Neuronal stem cell (in vitro differentiated cells): ENCODE data around the gene LCLAT1.

Source experiments
- DNase-seq: peaks from one replicate; pipeline ENCODE4 v3.0.0-alpha.2; 2013; ENCODE audit warnings: low spot score
- H2AFZ ChIP-seq: one replicate; pipeline ENCODE4 v1.6.1; 2013; ENCODE audit warnings: mild to moderate bottlenecking, low read length, inconsistent platforms
- H2AK5ac ChIP-seq: 2 replicates; pipeline ENCODE4 v1.6.1; 2013; ENCODE audit warnings: low read depth, mild to moderate bottlenecking, inconsistent platforms, low read length, moderate library complexity, mixed read lengths
- H2BK120ac ChIP-seq: 2 replicates; pipeline ENCODE4 v1.6.1; 2013; ENCODE audit warnings: low read depth, mild to moderate bottlenecking, inconsistent platforms, low read length, moderate library complexity, mixed read lengths
- H2BK12ac ChIP-seq: one replicate; pipeline ENCODE4 v1.6.1; 2013; ENCODE audit warnings: low read length, inconsistent platforms
- H2BK15ac ChIP-seq: 2 replicates; pipeline ENCODE4 v1.6.1; 2013; ENCODE audit warnings: mild to moderate bottlenecking, low read length, inconsistent platforms, mixed read lengths
- H2BK5ac ChIP-seq: one replicate; pipeline ENCODE4 v1.6.1; 2013; ENCODE audit warnings: inconsistent platforms, mild to moderate bottlenecking, low read length, moderate library complexity
- H3K14ac ChIP-seq: one replicate; pipeline ENCODE4 v1.6.1; 2013; ENCODE audit warnings: low read length, inconsistent platforms
- H3K18ac ChIP-seq: 2 replicates; pipeline ENCODE4 v1.6.1; 2013; ENCODE audit warnings: low read length, inconsistent platforms
- H3K23ac ChIP-seq: 2 replicates; pipeline ENCODE4 v1.6.1; 2013; ENCODE audit warnings: low read depth, mild to moderate bottlenecking, mixed read lengths, low read length, inconsistent platforms; ENCODE audit not compliant: poor library complexity
- H3K27ac ChIP-seq: replicated peaks from 3 replicates; pipeline ENCODE4 v1.5.1; 2013; ENCODE audit warnings: low read length, inconsistent platforms
- H3K27me3 ChIP-seq, 3 experiments: 2 replicates each; pipeline ENCODE4 v1.6.1; 2013; ENCODE audit warnings: low read length in 3 of 3, mild to moderate bottlenecking in 2 of 3, inconsistent platforms in 1 of 3, low read depth in 1 of 3, mixed read lengths in 1 of 3, moderate library complexity in 1 of 3; ENCODE audit not compliant: control insufficient read depth in 3 of 3, insufficient read depth in 3 of 3
- H3K36me3 ChIP-seq, 2 donors: replicated peaks in 1 of 2; 2 replicates each; pipeline ENCODE4 v1.6.1; 2013; ENCODE audit warnings: low read length in 2 of 2; ENCODE audit not compliant: control insufficient read depth in 2 of 2, insufficient read depth in 2 of 2
- H3K4ac ChIP-seq: 2 replicates; pipeline ENCODE4 v1.6.1; 2013; ENCODE audit warnings: inconsistent platforms, mild to moderate bottlenecking, low read length, moderate library complexity
- H3K4me1 ChIP-seq, 2 donors: 1 replicate in 1 of 2; 2 replicates in 1 of 2; pipeline ENCODE4 v1.6.1; 2013; ENCODE audit warnings: low read length in 2 of 2, low read depth in 1 of 2; ENCODE audit not compliant: control insufficient read depth in 2 of 2, insufficient read depth in 1 of 2
- H3K4me2 ChIP-seq: one replicate; pipeline ENCODE4 v1.6.1; 2013; ENCODE audit warnings: mild to moderate bottlenecking, low read length, inconsistent platforms; ENCODE audit not compliant: insufficient read depth, poor library complexity, severe bottlenecking
- H3K4me3 ChIP-seq, 2 donors: 2 replicates each; pipeline ENCODE4 v1.5.1; 2013; ENCODE audit warnings: low read length in 2 of 2, mild to moderate bottlenecking in 2 of 2, inconsistent platforms in 1 of 2, moderate library complexity in 1 of 2
- H3K79me1 ChIP-seq: one replicate; pipeline ENCODE4 v1.6.1; 2013; ENCODE audit warnings: low read depth, mild to moderate bottlenecking, inconsistent platforms, low read length, moderate library complexity
- H3K9ac ChIP-seq: one replicate; pipeline ENCODE4 v1.6.1; 2013; ENCODE audit warnings: mild to moderate bottlenecking, low read depth, low read length, inconsistent platforms; ENCODE audit not compliant: poor library complexity
- H3K9me3 ChIP-seq, 2 donors: replicated peaks in 1 of 2; 2 replicates each; pipeline versions ENCODE3 to v1.6.1; 2013; ENCODE audit warnings: low read length in 2 of 2, mild to moderate bottlenecking in 2 of 2, inconsistent platforms in 1 of 2, low read depth in 1 of 2, mixed read lengths in 1 of 2, moderate library complexity in 1 of 2; ENCODE audit not compliant: control insufficient read depth in 2 of 2, insufficient read depth in 1 of 2
- H4K8ac ChIP-seq: one replicate; pipeline ENCODE4 v1.6.1; 2013; ENCODE audit warnings: low read depth, mild to moderate bottlenecking, inconsistent platforms, low read length, moderate library complexity
- H4K91ac ChIP-seq: one replicate; pipeline ENCODE4 v1.6.1; 2013; ENCODE audit warnings: low read length, low read depth, mild to moderate bottlenecking, inconsistent platforms; ENCODE audit not compliant: poor library complexity
- WGBS, 2 donors: extraction: QIAGEN DNeasy Blood & Tissue Kit; methylation state at CpG; one replicate each; pipeline ENCODE4 v1.1.7; 2013; ENCODE audit warnings: missing lambda C conversion rate in 2 of 2, mixed read lengths in 1 of 2; ENCODE audit not compliant: insufficient read length in 2 of 2, insufficient replicate concordance in 1 of 2; ENCODE audit errors: extremely low coverage in 2 of 2; 5-methylcytosine and 5-hydroxymethylcytosine counted together

The LCLAT1 gene

DNA sequence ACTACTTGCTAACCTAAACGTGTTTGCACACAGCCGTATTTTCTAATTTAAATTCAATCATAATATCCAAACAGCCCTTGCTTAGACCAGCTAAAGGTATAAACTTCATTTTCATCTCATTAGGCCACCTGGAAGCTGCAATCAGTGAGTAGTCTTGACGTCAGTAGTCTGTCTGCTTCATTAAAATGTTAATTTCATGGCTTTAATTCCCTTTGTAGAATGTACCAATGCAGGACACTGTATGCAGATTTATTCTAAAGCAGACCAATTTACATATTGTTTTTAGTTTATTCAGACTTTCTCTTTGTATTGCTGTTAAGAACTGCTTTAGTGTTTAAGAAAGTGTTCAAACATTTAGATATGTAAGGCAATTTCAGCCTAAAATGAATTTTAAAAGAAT, 158.2 kb downstream of the LCLAT1 start:
- Histone ChIP-seq H3K4me2 (no peak overlapping the region), H3K79me1 (no peaks in the 10 kb centered on the region), H2AK5ac (no peak overlapping the region), H4K91ac (no peak overlapping the region), H3K27ac (no peak overlapping the region), H4K8ac (no peak overlapping the region), H2BK120ac (no peak overlapping the region), H3K9ac (no peak overlapping the region), H3K4ac (no peak overlapping the region), H2BK15ac (no peak overlapping the region), H3K9me3 (no peaks in the 10 kb centered on the region), H3K4me3 (no peak overlapping the region), H3K23ac (no peak overlapping the region), H3K18ac (no peak overlapping the region), H3K14ac (no peak overlapping the region), H2BK5ac (no peak overlapping the region), H2AFZ (no peak overlapping the region), H3K36me3 (no peaks in the 10 kb centered on the region), H2BK12ac (no peak overlapping the region), H3K27me3 (no peaks in the 10 kb centered on the region), H3K4me1 (peaks cover 0 to 2% of the 10 kb centered on the region in 2 donors)
- no CpG with 5 or more reads among the region's 3 CpGs for WGBS, 2 donors
- no peak for DNase-seq

DNA sequence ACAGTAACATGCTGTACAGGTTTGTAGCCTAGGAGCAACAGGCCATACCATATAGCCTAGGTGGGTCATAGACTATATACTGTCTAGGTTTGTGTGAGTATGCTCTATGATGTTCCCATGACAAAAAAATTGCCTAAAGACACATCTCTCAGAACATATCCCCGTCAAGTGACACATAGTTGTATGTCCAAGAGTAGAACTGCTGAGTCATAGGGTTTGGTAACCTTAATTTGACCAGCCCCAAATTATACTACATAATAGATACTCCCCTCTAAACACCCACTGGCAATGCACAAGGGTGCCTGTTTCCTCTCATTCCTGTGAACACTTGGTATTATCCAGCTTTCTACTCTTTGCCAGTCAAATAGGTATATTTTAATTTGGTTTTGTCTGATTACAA, 161.6 kb downstream of the LCLAT1 start:
- Histone ChIP-seq H4K8ac (no peak overlapping the region), H3K18ac (no peak overlapping the region), H3K27ac (no peak overlapping the region), H2BK5ac (no peak overlapping the region), H3K9me3 (no peaks in the 10 kb centered on the region), H3K36me3 (no peaks in the 10 kb centered on the region), H2BK15ac (no peak overlapping the region), H2BK12ac (no peak overlapping the region), H3K14ac (no peak overlapping the region), H3K27me3 (no peaks in the 10 kb centered on the region), H3K4me3 (no peak overlapping the region), H3K79me1 (no peaks in the 10 kb centered on the region), H3K4me1 (peaks cover 0 to 9% of the 10 kb centered on the region in 2 donors), H3K23ac (no peak overlapping the region), H2AK5ac (no peak overlapping the region), H2BK120ac (no peak overlapping the region), H2AFZ (no peak overlapping the region), H3K4ac (no peak overlapping the region), H4K91ac (no peak overlapping the region), H3K4me2 (no peak overlapping the region), H3K9ac (no peak overlapping the region)
- WGBS, 2 donors = no CpG with 5 or more reads among the region's 1 CpG
- DNase-seq = no peak

DNA sequence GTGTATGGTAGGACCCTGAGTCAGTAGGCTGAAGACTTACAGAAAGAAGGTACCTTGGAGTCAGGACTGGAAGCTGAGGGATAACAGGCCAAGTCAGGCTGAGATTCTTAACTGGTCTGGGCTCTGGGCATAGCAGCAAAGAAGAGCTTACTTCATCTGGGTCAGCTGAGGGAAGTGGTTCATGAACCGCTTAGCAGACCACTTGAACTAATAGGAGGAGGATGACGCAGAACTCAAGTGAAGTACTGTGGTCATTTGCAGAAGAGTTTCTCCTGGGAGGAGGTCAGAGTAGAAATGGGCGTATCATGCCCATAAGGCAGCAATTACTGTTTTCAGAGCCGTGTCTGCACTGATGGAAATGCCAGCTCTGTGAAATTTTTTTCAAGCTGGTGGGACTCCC, 164.5 kb downstream of the LCLAT1 start:
- H3K4me3 ChIP-seq = no peak overlapping the region
- no peak for DNase-seq

DNA sequence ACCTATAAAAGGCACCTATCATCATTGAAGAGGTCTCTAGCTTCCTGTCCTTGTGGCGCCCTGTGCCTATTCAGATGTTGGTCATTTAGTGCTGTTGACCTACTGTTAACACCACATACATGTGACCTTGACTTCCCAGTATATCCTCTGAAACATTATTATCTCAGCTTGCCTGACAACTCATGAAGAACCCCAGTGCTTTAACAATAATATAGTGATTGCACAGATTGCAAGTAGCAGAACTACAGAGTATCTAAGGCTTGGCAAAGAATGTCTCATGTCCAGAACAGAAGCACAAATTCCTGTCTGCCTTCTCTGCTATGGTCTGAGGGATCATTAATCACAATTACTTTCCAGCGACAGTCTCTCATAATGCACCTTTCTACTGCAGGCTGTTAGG, 165.3 kb downstream of the LCLAT1 start:
- DNase-seq = no peak
- Histone ChIP-seq H3K4me3 (no peak overlapping the region), H2BK5ac (no peak overlapping the region), H3K27ac (no peak overlapping the region), H3K18ac (no peak overlapping the region), H3K4me2 (no peak overlapping the region), H3K23ac (no peak overlapping the region), H3K4me1 (peaks cover 0 to 8% of the 10 kb centered on the region in 2 donors), H3K14ac (no peak overlapping the region), H3K4ac (no peak overlapping the region), H3K9ac (no peak overlapping the region), H4K8ac (no peak overlapping the region), H4K91ac (no peak overlapping the region), H2AFZ (no peak overlapping the region), H3K36me3 (no peaks in the 10 kb centered on the region), H2BK12ac (no peak overlapping the region), H3K79me1 (no peaks in the 10 kb centered on the region), H2BK120ac (no peak overlapping the region), H3K27me3 (no peaks in the 10 kb centered on the region), H2BK15ac (no peak overlapping the region), H2AK5ac (no peak overlapping the region), H3K9me3 (no peaks in the 10 kb centered on the region)
- WGBS, 2 donors = no CpG with 5 or more reads among the region's 2 CpGs

More for the DNA sequence above, 164.5 kb downstream of the LCLAT1 start:
- Histone ChIP-seq H3K4ac (no peak overlapping the region), H2BK5ac (no peak overlapping the region), H3K23ac (no peak overlapping the region), H4K8ac (no peak overlapping the region), H2AFZ (no peak overlapping the region), H2BK12ac (no peak overlapping the region), H2BK15ac (no peak overlapping the region), H3K4me1 (peaks cover 0 to 8% of the 10 kb centered on the region in 2 donors), H3K79me1 (no peaks in the 10 kb centered on the region), H3K9ac (no peak overlapping the region), H4K91ac (no peak overlapping the region), H2BK120ac (no peak overlapping the region), H3K27ac (no peak overlapping the region), H3K27me3 (no peaks in the 10 kb centered on the region), H3K18ac (no peak overlapping the region), H3K14ac (no peak overlapping the region), H3K36me3 (no peaks in the 10 kb centered on the region), H3K4me2 (no peak overlapping the region), H2AK5ac (no peak overlapping the region), H3K9me3 (no peaks in the 10 kb centered on the region)
- WGBS, 2 donors = no CpG with 5 or more reads among the region's 4 CpGs
